ENCODE data around the gene GIPC2. TPM values are rescaled to one million over a fixed set of nuclear protein-coding genes. Genes with fewer than 3 reads are reported as not detected.

GIPC2 gene
- total and polyA plus RNA-seq, 9 of the 15 experiments (the other 6 are each of a cell fraction or from before 2014, with no cell fraction given) = 0.01 to 0.05 (median 0.04) TPM; not detected in 3

- Histone ChIP-seq H3K4me2 (ENCODE audit: insufficient read depth, low read length) (no peak overlapping the region), H3K4me1 (replicated peaks in 1 of 2; ENCODE audit: control insufficient read depth in 2 of 2, insufficient read depth in 2 of 2, low read length in 2 of 2) (no peaks in the 10 kb centered on the region), H2AFZ (ENCODE audit: low read depth, low read length) (no peak overlapping the region), H3K9ac (ENCODE audit: insufficient read depth in 1 of 2, low read depth in 2 of 2, low read length in 2 of 2) (no peak overlapping the region), H3K36me3 (ENCODE audit: control insufficient read depth, insufficient read depth, low read length) (peaks cover 35% of the 10 kb centered on the region), H3K27ac (ENCODE audit: extremely low read depth, low read depth, low read length) (no peak overlapping the region), H3K27me3 (ENCODE audit: control insufficient read depth in 2 of 2, insufficient read depth in 2 of 2, low read length in 2 of 2) (no peaks in the 10 kb centered on the region), H3K79me2 (ENCODE audit: control insufficient read depth, insufficient read depth, low read length) (peaks cover 17% of the 10 kb centered on the region), H4K20me1 (replicated peaks; ENCODE audit: control insufficient read depth, insufficient read depth, low read length) (no peaks in the 10 kb centered on the region), H3K4me3 (no peak overlapping the region), H3K9me3 (replicated peaks; ENCODE audit: control insufficient read depth, insufficient read depth, low read depth, low read length) (no peaks in the 10 kb centered on the region), H3K9me1 (ENCODE audit: control insufficient read depth, insufficient read depth, low read length) (no peaks in the 10 kb centered on the region)
- 100% methylated on average over 1 of the region's 1 CpG for WGBS (ENCODE audit: insufficient coverage, low coverage, missing lambda C conversion rate)
- TF ChIP-seq GTF2A2 (tag; IDR thresholded peaks at IDR 0.05) (no peak), ZNF639 (CRISPR knock-in tag; conservative IDR thresholded peaks at IDR 0.05 in 1 of 2, IDR thresholded peaks at IDR 0.05 in 1 of 2) (no peak), KLF1 (tag; IDR thresholded peaks at IDR 0.05) (no peak), CGGBP1 (CRISPR knock-in tag; IDR thresholded peaks at IDR 0.05) (no peak), POLR2A (conservative IDR thresholded peaks at IDR 0.05) (peak; percentile 32; the same call in 1 of the 2 replicates)
- DNase-seq (ENCODE audit: extremely low read depth in 1 of 4, low spot score in 3 of 4) = no peak
- BruUV-seq (replicated peaks) = no TSS peak
- ATAC-seq = peak; percentile 63
- POLR2A ChIA-PET = interaction anchor here (0.6 to 2.2 kb wide), 6 partner anchors 14 to 33 kb away, joined by 3 to 18 read pairs (median 5); partner anchors contain the start of gene DNAJB4
- peak; percentile 72 for FAIRE-seq
- CTCF ChIA-PET (ENCODE audit: low intra/inter-chr PET ratio) = interaction anchor here (0.7 kb wide), 1 partner anchor 14 kb away, joined by 3 read pairs; no protein-coding TSS in a partner anchor
- intact Hi-C loops (cut with micrococcal nuclease) (no loop called here), in situ Hi-C loops (cut with MboI) (no loop called here)
Measured at GRCh38 chr1:78019024-78019423, 26.7 kb upstream of the GIPC2 start.

Measured in K562 (cell line).